PFSK-1 (cell line): ENCODE measurements around the gene HRC.

Experiments used
- FOXP2 ChIP-seq: optimal IDR thresholded peaks from 2 replicates; pipeline ENCODE3; 2011; ENCODE audit warnings: borderline replicate concordance, control low read depth, inconsistent platforms; ENCODE audit not compliant: insufficient read depth; ENCODE audit errors: extremely low read length, extremely low read depth
- POLR2AphosphoS5 ChIP-seq: IDR thresholded peaks from 2 replicates; pipeline ENCODE4 v1.6.1; 2012; ENCODE audit warnings: low read depth, mild to moderate bottlenecking, control low read depth, low read length, moderate library complexity
- SIN3A ChIP-seq: IDR thresholded peaks from 2 replicates; pipeline ENCODE4 v1.6.1; 2012; ENCODE audit warnings: mild to moderate bottlenecking, low read length, moderate library complexity, borderline replicate concordance; ENCODE audit not compliant: insufficient read depth
- TAF1 ChIP-seq: IDR thresholded peaks from 2 replicates; pipeline ENCODE4 v1.6.1; 2012; ENCODE audit warnings: low read length, control low read depth, borderline replicate concordance; ENCODE audit not compliant: insufficient read depth
- TF ChIP-seq, protein P1 (sequence below), 2 experiments: IDR thresholded peaks; 2 replicates each; pipeline versions ENCODE4 v1.6.1 to v1.8.0; 2011 to 2012; ENCODE audit warnings: low read depth in 2 of 2, low read length in 2 of 2, control low read depth in 1 of 2, inconsistent platforms in 1 of 2, mild to moderate bottlenecking in 1 of 2, moderate library complexity in 1 of 2; ENCODE audit not compliant: insufficient read depth in 1 of 2

The HRC gene

DNA sequence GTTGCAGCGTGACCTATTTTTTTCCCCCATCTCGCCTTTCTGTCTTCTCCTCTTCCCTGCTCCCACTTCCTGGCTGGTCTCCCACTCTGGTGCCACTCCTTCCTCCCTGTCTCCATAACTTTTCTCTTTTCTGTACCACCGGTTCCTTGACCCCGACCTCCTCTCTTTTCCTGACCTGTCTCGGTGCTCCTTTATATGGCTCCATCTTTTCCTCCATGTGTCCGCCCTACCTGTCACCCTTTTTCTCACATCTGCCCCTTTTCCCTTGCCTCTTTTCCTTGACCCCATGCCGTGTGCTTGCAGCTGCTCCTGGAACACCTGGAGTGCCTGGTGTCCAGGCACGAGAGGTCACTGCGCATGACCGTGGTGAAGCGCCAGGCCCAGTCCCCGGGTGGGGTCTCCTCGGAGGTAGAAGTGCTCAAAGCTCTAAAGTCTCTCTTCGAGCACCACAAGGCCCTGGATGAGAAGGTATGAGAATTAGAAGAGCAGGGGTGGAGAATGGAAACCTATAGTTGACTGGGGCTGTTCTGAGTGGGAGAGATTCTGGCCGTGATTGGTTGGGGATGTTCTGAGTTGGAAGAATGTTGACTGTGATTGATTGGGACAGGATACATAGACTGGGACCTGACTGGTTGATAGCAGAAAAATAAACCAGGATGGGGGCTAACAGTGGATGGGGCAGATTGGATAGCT is 26.5 kb downstream of the HRC start:
- no peak for TF ChIP-seq POLR2AphosphoS5
- TF ChIP-seq SIN3A = 0 out of 2 replicates have a peak, but pooled peaks have one; percentile 4
- TF ChIP-seq TAF1 = peak; percentile 43; the same call in 1 of the 2 replicates
- TF ChIP-seq FOXP2 = no peak
- TF ChIP-seq, protein P1, sequence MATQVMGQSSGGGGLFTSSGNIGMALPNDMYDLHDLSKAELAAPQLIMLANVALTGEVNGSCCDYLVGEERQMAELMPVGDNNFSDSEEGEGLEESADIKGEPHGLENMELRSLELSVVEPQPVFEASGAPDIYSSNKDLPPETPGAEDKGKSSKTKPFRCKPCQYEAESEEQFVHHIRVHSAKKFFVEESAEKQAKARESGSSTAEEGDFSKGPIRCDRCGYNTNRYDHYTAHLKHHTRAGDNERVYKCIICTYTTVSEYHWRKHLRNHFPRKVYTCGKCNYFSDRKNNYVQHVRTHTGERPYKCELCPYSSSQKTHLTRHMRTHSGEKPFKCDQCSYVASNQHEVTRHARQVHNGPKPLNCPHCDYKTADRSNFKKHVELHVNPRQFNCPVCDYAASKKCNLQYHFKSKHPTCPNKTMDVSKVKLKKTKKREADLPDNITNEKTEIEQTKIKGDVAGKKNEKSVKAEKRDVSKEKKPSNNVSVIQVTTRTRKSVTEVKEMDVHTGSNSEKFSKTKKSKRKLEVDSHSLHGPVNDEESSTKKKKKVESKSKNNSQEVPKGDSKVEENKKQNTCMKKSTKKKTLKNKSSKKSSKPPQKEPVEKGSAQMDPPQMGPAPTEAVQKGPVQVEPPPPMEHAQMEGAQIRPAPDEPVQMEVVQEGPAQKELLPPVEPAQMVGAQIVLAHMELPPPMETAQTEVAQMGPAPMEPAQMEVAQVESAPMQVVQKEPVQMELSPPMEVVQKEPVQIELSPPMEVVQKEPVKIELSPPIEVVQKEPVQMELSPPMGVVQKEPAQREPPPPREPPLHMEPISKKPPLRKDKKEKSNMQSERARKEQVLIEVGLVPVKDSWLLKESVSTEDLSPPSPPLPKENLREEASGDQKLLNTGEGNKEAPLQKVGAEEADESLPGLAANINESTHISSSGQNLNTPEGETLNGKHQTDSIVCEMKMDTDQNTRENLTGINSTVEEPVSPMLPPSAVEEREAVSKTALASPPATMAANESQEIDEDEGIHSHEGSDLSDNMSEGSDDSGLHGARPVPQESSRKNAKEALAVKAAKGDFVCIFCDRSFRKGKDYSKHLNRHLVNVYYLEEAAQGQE (IDR thresholded peaks at IDR 0.05; ENCODE audit: insufficient read depth in 1 of 2, low read depth in 2 of 2, low read length in 2 of 2) = no peak

DNA sequence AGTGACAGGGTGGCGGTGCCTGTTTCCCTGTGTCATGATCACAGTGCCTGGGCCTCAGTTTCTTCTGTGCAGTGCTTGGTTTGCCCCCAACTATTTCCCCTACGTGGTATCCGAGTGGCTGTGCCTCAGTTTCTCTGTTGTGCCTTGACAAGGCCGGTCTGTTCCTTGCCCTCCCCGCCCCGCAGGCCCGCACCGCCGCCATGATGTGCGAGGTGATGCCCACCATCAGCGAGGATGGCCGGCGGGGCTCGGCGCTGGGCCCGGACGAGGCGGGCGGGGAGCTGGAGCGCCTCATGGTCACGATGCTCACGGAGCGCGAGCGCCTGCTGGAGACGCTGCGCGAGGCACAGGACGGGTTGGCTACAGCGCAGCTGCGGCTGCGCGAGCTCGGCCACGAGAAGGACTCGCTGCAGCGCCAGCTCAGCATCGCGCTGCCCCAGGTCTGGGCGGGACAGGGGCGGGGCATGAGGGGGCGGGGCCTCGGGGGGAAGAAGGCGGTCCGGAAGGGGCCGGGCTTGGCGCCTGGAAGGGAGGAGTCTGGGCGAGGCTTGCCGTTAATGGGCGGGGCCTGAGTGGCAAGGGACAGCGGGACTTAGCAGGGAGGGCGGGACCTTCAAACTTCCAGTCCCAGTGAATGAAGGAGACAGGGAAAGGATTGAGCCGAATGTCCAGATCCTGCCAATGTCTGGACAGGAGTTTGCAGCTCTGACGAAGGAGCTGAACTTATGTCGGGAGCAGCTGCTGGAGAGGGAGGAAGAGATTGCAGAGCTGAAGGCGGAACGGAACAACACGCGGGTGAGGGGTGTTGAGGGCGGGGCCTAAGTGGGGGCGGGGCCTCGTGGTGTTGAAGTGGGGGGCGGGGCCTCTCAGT is 27.3 kb downstream of the HRC start:
- TF ChIP-seq, protein P1 (IDR thresholded peaks at IDR 0.05; ENCODE audit: insufficient read depth in 1 of 2, low read depth in 2 of 2, low read length in 2 of 2) = peak; percentile 31 to 39; a peak in 1 of 4 replicates
- TF ChIP-seq POLR2AphosphoS5 (no peak), FOXP2 (peak; percentile 91), TAF1 (no peak; the same call in 1 of the 2 replicates), SIN3A (0 out of 2 replicates have a peak, but pooled peaks have one; percentile 75)

DNA sequence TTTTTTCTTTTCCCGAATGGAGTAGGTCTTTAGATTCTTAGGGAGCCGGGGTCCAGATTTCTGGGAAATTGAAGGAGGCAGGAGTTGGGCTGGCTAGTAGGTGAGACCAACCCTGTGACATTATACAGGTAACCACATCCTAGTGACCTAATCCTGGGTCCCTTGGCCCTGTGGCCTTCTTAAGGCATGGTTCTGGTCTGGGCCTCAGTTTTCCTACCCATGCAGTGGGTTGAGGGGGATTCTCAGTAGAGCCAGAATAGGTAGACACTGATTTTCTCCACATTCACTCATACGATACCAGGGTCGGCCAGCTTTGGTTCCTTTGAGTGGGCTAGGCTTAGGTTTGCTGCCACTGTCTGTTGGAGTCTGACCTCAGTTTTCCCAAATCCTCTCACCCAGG is 28.6 kb downstream of the HRC start:
- TF ChIP-seq POLR2AphosphoS5 (no peak), FOXP2 (no peak)

DNA sequence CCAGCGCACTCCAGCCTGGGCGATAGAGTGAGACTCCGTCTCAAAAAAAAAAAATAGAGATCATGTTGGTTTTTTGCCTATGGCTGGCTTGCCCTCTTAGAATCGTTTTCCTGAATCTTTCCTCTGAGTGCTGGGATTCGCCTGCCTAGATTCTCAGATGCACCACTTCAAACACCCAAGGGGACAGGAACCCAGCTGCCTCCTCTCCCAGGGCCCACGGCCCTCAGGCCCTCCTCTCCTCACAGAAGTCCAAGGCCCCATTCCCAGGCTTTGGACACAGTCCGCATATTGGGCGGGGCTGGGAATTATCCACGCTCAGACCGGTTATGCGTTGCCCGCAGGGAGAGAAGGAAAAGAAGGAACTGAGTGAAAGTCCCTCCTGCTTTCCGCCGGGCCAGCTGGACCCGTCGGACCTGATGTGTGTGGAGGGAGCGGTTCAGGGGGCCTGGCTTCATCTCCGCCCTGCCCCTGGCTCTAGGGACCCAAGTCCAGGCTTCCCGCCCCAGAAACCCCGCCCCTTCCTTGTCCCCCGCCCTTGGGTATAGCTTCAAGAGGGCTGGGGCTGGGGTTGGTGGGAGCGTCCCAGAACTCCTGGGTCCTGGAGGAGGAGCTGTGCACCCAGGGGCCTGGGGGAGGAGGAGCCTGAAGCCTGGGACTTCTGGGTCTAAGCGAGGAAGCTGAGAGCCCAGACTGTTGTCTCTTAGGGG is 30.0 kb downstream of the HRC start:
- TF ChIP-seq TAF1 (no peak), POLR2AphosphoS5 (no peak), SIN3A (no peak), FOXP2 (no peak)
- TF ChIP-seq, protein P1 (IDR thresholded peaks at IDR 0.05; ENCODE audit: insufficient read depth in 1 of 2, low read depth in 2 of 2, low read length in 2 of 2) = no peak

DNA sequence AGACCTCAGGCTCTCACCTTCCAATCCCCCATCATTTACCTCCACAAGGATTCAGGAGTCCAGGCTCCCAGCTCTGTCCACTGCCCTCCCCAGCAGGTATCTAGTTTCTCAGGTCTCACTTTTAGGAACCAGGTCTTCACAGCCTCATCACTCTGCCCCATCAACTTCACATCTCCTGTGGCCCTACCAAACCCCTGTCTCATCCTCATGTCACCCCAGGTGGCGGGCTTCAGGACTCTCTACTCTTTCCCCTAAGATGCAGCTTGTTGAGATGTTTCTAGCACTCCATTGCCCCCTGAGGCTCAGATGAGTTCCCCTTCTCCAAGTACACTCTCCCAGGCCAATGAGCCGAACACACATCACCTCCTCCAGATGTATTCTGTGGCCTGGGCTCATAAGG is 34.3 kb downstream of the HRC start:
- TF ChIP-seq, protein P1 (IDR thresholded peaks at IDR 0.05; ENCODE audit: insufficient read depth in 1 of 2, low read depth in 2 of 2, low read length in 2 of 2) = no peak
- TF ChIP-seq SIN3A (no peak), FOXP2 (no peak), TAF1 (no peak), POLR2AphosphoS5 (no peak)
